ENCODE measurements around the gene DNAL1.
A peak's percentile ranks its signal among the peaks of the same experiment; 100 is the strongest.
"Not testable (repeated sequence)": the region's sequence is repeated elsewhere in the genome, so short reads cannot be mapped to it uniquely, and the experiment has no call there.

The DNAL1 gene

DNA sequence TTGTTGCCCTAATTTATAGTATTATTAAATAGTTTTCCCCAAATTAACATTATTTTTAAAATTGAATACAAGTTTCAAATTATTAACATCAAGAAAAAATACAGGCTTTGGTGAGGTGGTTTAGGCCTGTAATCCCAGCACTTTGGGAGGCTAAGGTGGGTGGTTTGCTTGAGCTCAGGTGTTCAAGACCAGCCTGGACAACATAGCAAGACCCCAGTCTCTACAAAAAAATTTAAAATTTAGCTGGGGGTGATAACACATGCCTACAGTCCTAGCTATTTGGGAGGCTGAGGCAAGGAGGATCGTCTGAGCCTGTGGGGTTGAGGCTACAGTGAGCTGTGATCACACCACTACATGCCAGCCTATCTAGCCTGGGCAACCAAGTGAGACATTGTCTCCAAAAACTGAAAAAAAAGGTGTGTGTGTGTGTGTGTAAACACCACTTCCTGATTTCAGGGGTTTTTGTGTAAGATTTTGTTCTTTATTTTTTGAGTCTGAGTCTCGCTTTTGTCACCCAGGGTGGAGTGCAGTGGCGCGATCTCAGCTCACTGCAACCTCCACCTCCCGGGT is 3.9 kb upstream of the DNAL1 start:
- DNase-seq (ENCODE audit: low spot score), result no peak

DNA sequence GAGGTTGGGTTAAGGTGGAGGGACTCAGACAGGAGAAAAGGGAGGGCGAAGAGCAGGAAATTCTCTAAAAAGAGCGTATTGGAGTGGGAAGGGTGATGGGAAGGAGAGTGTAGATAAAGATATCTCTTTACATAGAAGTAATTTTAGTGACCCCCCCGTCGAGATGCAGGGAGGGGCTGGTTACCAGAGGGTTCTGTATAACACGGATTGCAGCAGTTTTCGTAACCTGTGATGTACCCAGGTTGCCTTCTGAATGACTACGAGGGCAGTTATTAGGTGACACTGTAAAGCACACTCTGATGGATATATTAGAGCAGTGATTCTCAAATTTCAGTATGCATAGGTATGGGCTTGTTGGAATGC is 443 bp downstream of the DNAL1 start:
- DNase-seq (ENCODE audit: low spot score), result no peak

GRCh38 chr14:73651005-73651404 is 6.2 kb downstream of the DNAL1 start:
- DNase-seq (ENCODE audit: low spot score), result no peak

GRCh38 chr14:73655851-73656250 is 11.1 kb downstream of the DNAL1 start:
- DNase-seq (ENCODE audit: low spot score), result no peak

DNA sequence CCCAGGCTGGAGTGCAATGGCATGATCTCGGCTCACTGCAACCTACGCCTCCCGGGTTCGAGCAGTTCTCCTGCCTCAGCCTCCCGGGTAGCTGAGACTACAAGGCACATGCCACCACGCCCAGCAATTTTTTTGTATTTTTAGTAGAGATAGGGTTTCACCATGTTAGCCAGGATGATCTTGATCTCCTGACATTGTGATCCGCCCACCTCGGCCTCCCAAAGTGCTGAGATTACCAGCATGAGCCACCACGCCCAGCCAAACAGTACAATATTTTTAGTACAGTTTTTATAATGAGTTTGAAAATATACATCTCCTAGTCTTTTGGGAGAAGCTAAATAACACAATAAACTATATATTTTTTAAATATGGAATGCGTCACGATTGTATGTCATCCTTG is 14.4 kb downstream of the DNAL1 start:
- not testable (repeated sequence) for DNase-seq (ENCODE audit: low spot score)

- no peak for DNase-seq (ENCODE audit: low spot score)
These were observed 15.7 kb downstream of the DNAL1 start for GRCh38 chr14:73660511-73660910.

- no peak for DNase-seq (ENCODE audit: low spot score)
These were observed 17.1 kb downstream of the DNAL1 start for GRCh38 chr14:73661872-73662271.

DNA sequence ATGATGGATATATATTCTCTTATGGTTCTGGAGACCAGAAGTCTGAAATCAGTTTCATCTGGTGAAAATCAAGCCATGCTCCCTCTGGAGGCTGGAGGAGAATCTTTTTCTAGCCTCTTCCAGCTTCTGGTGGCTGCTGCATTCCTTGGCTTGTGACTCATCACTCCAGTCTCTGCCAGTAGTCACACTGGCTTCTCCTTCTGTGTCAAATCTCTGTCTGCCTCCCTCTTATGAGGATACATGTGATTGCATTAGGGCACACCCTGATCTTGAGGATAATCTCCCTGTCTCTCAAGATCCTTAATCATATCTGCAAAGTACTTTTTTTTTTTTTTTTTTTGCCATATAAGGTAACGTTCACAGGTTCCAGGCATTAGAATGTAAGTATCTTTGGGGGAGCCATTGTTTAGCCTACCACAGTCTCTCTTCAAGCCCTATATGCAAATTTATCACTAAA is 17.7 kb downstream of the DNAL1 start:
- DNase-seq (ENCODE audit: low spot score), result no peak

DNA sequence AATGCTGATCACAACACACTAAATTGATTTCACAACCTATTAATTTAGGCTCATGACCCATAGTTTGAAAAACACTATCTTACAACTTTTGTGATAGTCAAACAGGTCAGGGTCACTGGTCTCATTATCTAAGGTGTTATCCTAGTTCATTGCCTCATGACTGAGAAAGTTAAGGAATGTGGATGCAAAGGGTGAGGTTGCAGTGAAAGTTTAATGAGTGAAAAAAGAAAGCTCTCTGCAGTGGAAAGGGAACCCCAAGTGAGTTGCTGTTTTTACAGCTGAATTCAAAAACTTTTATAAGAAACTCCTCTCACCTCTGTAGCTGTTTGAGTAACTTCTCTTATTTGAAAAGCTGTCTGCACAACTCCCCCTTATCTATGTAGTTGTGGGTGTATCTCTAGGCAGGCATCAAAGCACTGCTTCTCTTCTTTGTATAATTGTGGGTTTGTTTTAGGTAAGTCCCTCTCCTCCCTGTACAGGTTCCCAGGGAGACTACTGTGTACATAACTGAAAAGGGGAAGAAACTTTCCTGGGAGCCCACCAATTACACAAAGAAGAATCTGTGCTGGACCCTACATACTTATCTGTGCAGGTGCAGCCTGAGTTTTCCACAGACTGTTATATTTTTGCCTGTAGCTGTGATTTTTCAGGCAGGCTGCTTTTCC is 18.9 kb downstream of the DNAL1 start:
- no peak for DNase-seq (ENCODE audit: low spot score)

DNA sequence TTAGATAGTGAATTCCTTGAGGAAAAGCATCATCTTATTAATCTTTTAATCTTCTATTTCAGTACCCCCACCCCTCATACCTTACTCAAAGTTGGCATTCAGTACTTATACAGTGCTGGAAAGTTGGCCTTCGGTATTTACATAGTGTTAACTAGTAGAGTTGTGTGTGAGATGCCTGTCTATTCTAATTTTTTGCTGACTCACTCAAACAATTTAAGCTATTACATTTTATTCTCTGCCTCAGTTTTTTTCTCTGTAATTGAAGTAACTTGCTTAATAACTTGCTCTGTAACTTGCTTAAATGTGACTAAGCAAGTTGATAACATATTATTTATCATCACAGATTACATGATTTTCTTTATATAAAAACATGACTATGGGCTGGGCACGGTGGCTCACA is 20.3 kb downstream of the DNAL1 start:
- no peak for DNase-seq (ENCODE audit: low spot score)

DNA sequence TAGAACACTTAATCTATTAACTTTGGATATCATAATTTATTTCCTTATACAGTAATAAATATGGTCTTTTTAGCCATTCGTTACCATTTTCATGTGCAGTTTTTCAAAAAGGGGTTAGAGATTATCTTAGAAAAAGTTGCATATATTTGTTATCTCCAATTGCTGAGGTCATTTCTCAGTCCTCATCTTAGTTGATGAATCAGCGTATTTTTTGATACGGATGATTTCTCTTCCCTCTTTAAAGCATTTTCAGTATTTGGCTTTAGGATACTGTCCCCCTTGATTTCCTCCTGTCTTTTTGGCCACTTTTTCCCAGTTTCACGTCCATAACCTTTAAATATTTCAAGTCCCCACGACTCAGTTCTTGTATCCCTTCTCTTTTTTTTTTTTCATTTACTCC is 21.8 kb downstream of the DNAL1 start:
- DNase-seq (ENCODE audit: low spot score), result no peak

DNA sequence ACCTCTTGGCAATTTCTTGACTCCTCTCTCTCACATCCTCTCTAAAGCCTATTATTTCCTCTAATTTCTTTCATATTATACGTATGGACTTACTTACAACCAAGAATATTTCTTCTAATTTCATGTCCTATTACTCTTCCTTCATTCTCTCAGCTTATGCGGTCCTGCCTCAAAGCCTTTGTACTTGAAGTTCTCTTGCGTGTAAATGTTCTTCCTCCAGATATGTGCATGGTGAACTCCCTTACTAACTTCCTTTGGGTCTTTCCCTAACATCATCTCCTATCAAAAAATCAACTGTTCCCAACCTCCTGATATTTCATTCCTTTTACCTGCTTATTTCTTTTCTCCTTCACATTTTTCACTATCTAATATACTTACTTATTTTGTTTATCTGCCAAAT is 23.1 kb downstream of the DNAL1 start:
- DNase-seq (ENCODE audit: low spot score), result no peak

GRCh38 chr14:73674986-73675385 is 30.2 kb downstream of the DNAL1 start:
- no peak for DNase-seq (ENCODE audit: low spot score)

GRCh38 chr14:73678698-73679097 is 33.9 kb downstream of the DNAL1 start:
- DNase-seq (ENCODE audit: low spot score), result no peak

DNA sequence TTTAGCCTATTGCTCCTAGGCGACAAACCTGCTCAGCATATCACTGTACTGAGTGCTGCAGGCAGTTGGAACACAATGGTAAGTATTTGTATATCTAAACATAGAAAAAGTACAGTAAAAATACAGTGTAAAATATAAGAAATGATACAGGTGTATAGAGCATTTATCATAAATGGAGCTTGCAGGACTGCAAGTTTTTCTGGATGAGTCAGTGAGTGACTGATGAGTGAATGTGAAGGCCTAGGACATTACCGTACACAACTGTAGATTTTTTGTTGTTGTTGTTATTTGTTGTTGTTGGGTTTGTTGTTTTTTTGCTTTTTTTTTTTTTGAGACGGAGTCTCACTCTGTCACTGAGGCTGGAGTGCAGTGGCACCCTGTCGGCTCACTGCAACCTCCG is 36.0 kb downstream of the DNAL1 start:
- DNase-seq (ENCODE audit: low spot score), result no peak

- DNase-seq (ENCODE audit: low spot score), result no peak
These were observed 39.8 kb downstream of the DNAL1 start for GRCh38 chr14:73684627-73685026.

DNA sequence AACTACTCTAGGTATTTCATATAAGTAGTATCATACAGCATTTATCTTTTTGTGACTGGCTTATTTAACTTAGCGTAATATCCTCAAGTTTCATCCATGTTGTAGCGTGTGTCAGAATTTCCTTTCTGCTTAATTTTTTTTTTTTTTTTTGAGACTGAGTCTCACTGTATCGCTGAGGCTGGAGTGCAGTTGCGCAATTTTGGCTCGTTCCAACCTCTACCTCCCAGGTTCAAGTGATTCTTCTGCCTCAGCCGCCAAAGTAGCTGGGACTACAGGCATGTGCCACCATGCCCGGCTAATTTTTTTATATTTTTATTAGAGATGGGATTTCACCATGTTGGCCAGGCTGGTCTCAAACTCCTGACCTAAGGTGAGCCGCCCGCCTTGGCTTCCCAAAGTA is 40.5 kb downstream of the DNAL1 start:
- DNase-seq (ENCODE audit: low spot score), result no peak

DNA sequence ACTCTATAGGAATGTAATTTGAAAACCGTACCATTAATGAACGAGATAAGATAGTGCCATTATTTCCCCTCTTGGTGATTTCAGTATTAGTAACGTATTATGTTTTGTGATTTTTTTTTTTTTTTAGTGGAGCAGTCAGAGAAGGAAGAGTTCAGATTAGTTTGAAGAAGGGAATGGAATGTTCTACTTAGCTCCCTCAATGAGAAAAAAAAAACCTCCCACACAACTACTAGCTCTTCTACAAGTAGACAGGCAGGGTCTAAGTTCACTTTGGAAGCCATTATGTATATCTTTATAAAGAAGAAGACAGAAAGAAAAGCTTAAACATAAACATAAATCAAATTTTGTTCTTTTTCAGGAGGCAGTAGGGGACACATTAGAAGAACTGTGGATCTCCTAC is 42.1 kb downstream of the DNAL1 start:
- no peak for DNase-seq (ENCODE audit: low spot score)

GRCh38 chr14:73694083-73694482 is 49.3 kb downstream of the DNAL1 start:
- DNase-seq (ENCODE audit: low spot score), result no peak

- DNase-seq (ENCODE audit: low spot score), result no peak
These were observed 50.3 kb downstream of the DNAL1 start for GRCh38 chr14:73695082-73695481.

DNA sequence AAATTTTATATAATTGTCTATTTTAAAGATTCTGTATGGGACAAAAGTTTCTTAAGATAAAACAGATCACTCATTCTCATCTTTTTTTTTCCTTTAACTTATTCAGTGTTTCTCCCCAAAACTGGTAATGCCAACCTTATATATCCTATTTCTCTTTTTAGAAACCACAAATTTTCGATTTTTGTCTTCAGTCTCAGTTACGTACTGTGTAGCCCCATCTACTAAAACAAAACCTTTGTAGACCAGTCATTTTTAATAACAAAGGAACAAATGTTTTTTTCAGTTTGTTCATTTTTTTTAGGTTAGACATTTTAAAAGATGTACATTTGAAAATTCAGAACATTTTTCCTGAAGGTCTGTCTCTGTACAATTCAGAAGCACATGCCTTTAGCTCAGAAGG is 51.2 kb downstream of the DNAL1 start:
- DNase-seq (ENCODE audit: low spot score), result no peak

DNA sequence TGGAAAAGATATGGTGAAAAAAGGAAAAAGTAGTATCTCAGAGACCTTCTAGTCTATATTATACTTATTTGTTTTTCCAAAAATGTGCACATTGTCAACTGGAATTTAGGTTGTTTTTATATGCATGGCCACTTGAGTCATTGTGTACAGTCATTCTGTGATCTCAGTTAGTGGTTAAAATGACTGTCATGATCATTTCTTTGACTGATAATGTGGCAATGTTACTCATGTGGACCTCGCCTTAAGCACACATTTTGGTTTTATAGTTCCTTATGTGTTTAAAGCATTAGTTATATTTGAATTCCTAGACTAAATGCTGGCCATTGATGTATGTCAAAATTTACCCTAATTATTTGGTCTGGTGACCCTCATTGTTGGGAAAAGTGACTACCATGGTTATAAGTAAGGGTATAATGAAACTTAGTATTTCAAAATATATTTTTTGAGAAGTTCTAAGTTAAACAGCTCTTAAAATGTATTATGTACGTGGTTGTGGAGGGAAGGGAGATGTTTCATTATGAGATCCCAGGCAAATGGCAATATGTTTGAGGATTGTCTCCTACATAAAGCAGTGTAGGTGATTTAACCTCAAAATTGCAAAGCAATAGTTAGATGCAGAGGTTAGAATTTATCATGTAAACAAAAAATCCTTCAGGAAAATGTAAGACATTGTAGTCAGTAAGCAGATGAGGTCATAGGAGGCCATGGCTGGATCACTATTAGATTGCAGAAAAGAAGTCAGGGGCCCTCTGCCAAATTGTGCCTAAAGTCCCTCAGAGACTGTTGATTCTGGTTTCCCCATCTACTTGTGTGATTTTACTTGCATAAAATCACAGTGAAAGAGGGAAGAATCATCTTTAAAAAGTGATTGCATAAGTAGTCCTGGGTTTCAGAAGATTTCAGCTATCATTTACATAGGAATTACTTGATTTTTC is 51.9 kb downstream of the DNAL1 start:
- DNase-seq (ENCODE audit: low spot score), result peak; percentile 9

- no peak for DNase-seq (ENCODE audit: low spot score)
These were observed 55.5 kb downstream of the DNAL1 start for GRCh38 chr14:73700325-73700724.

Data from CD4-positive, alpha-beta T cell treated with Interleukin-15 for 4 hours (primary cell).